ENCODE data around the gene TSPAN17. TPM values are rescaled to one million over a fixed set of nuclear protein-coding genes. Genes with fewer than 3 reads are reported as not detected.

Gene TSPAN17
- polyA plus RNA-seq, 1 of the 3 experiments (the other 2 are of a cell fraction) = 61.7 TPM

GRCh38 chr5:176670449-176670848 is 23.2 kb downstream of the TSPAN17 start (continued):
- TF ChIP-seq FOSL2 (IDR thresholded peaks at IDR 0.05; ENCODE audit: borderline replicate concordance, low read depth) (no peak), ELF1 (IDR thresholded peaks at IDR 0.05) (no peak)

- Histone ChIP-seq H3F3A (replicated peaks; ENCODE audit: insufficient read depth) (no peaks in the 10 kb centered on the region), H3K4me1 (ENCODE audit: control insufficient read depth in 1 of 2, insufficient read depth in 2 of 2, low read depth in 1 of 2, low read length in 1 of 2) (peaks cover 0 to 2% of the 10 kb centered on the region in 2 experiments; a peak in 1 of 4 replicates), H3K27me3 (ENCODE audit: insufficient read depth) (peaks cover 12% of the 10 kb centered on the region; the same call in 1 of the 2 replicates), H3K9me3 (no peaks in the 10 kb centered on the region), H3K36me3 (replicated peaks in 1 of 2; ENCODE audit: control insufficient read depth in 1 of 2, insufficient read depth in 2 of 2, low read length in 1 of 2) (no peaks in the 10 kb centered on the region), H3K79me2 (ENCODE audit: insufficient read depth) (no peaks in the 10 kb centered on the region), H3K9me2 (no peaks in the 10 kb centered on the region), H3K4me2 (no peak overlapping the region), H4K20me1 (ENCODE audit: insufficient read depth) (no peaks in the 10 kb centered on the region), H3K27ac (ENCODE audit: low read depth in 2 of 2, low read length in 1 of 2) (no peak overlapping the region), H3K4me3 (ENCODE audit: low read depth in 2 of 2, low read length in 1 of 2) (no peak overlapping the region), H2AFZ (ENCODE audit: low read depth) (no peak overlapping the region), H3K9ac (no peak overlapping the region)
- ChIA-PET POLR2A (no interaction called here), CTCF (interaction anchor here (4.1 kb wide), 1 partner anchor 11 kb away, joined by 25 read pairs; no protein-coding TSS in a partner anchor)
- no peak for TF ChIP-seq FOSL2 (IDR thresholded peaks at IDR 0.05; ENCODE audit: borderline replicate concordance, low read depth)
- TF ChIP-seq USF1 (IDR thresholded peaks at IDR 0.05; ENCODE audit: borderline replicate concordance, low read depth) = no peak
- no peak for TF ChIP-seq NFIC (IDR thresholded peaks at IDR 0.05; ENCODE audit: borderline replicate concordance)
- TF ChIP-seq REST (IDR thresholded peaks at IDR 0.05; ENCODE audit: low read depth, low read length) = no peak
- no peak for TF ChIP-seq ELF1 (IDR thresholded peaks at IDR 0.05)
- TF ChIP-seq GABPA (IDR thresholded peaks at IDR 0.05; ENCODE audit: low read depth) = no peak
- TF ChIP-seq SMC3 (IDR thresholded peaks at IDR 0.05; ENCODE audit: low read depth, low read length) = no peak
- no peak for TF ChIP-seq YY1 (IDR thresholded peaks at IDR 0.05; ENCODE audit: low read depth)
- TF ChIP-seq TCF12 (IDR thresholded peaks at IDR 0.05) = no peak
- TF ChIP-seq MEF2A (IDR thresholded peaks at IDR 0.05; ENCODE audit: borderline replicate concordance, low read depth) = no peak
- TF ChIP-seq, protein P1, sequence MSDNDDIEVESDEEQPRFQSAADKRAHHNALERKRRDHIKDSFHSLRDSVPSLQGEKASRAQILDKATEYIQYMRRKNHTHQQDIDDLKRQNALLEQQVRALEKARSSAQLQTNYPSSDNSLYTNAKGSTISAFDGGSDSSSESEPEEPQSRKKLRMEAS (IDR thresholded peaks at IDR 0.05; ENCODE audit: low read depth) = no peak
- no peak for TF ChIP-seq NRF1 (IDR thresholded peaks at IDR 0.05; ENCODE audit: low read depth, low read length)
- no peak for TF ChIP-seq TAF1 (IDR thresholded peaks at IDR 0.05; ENCODE audit: borderline replicate concordance, low read depth, low read length)
- no peak for TF ChIP-seq RXRA (IDR thresholded peaks at IDR 0.05; ENCODE audit: borderline replicate concordance, low read depth)
- 57% methylated on average over 4 of the region's 4 CpGs for WGBS (ENCODE audit: low lambda C conversion rate)
- DNase-seq = no peak
Measured at GRCh38 chr5:176671399-176671798, 24.1 kb downstream of the TSPAN17 start.
